Smooth muscle cell (in vitro differentiated cells): ENCODE results near the gene PIH1D1. TPM values are rescaled to one million over a fixed set of nuclear protein-coding genes. Genes with fewer than 3 reads are reported as not detected.

Source experiments
- DNase-seq: peaks from one replicate; lab custom pipeline; 2025; ENCODE audit not compliant: unreplicated experiment; lab: John Stamatoyannopoulos, UW
- H2AFZ ChIP-seq: fragments of 200-600 bp; sonication (generic); 2 replicates; pipeline ENCODE4 v1.6.0; 2016; ENCODE audit warnings: antibody characterized with exemption, low read depth, mild to moderate bottlenecking
- H3F3A ChIP-seq: fragments of 200-600 bp; sonication (generic); 2 replicates; pipeline ENCODE4 v1.6.0; 2017; ENCODE audit warnings: antibody characterized with exemption, low read depth
- H3K27ac ChIP-seq: fragments of 200-600 bp; sonication (generic); 2 replicates; pipeline ENCODE4 v1.5.1; 2016; ENCODE audit warnings: low read depth, mild to moderate bottlenecking
- H3K27me3 ChIP-seq: fragments of 200-600 bp; sonication (generic); 2 replicates; pipeline ENCODE4 v1.6.1; 2016; ENCODE audit warnings: low read depth, mild to moderate bottlenecking
- H3K36me3 ChIP-seq: fragments of 200-600 bp; sonication (generic); 2 replicates; pipeline ENCODE4 v1.5.1; 2016; ENCODE audit warnings: low read depth
- H3K4me1 ChIP-seq: fragments of 200-600 bp; sonication (generic); 2 replicates; pipeline ENCODE4 v1.5.1; 2016; ENCODE audit warnings: low read depth
- H3K4me2 ChIP-seq: fragments of 200-600 bp; sonication (generic); 2 replicates; pipeline ENCODE4 v1.6.0; 2016; ENCODE audit warnings: mild to moderate bottlenecking
- H3K4me3 ChIP-seq: fragments of 200-600 bp; sonication (generic); 2 replicates; pipeline ENCODE4 v1.5.1; 2016; ENCODE audit warnings: mild to moderate bottlenecking
- H3K79me2 ChIP-seq: fragments of 200-600 bp; sonication (generic); 2 replicates; pipeline ENCODE4 v1.6.0; 2016; ENCODE audit warnings: low read depth, mild to moderate bottlenecking
- H3K9ac ChIP-seq: fragments of 200-600 bp; sonication (generic); 2 replicates; pipeline ENCODE4 v1.6.0; 2016; ENCODE audit warnings: low read depth
- H3K9me3 ChIP-seq: fragments of 200-600 bp; sonication (generic); replicated peaks from 2 replicates; pipeline ENCODE4 v1.5.1; 2016; ENCODE audit warnings: low read depth
- H4K20me1 ChIP-seq: fragments of 200-600 bp; sonication (generic); 2 replicates; pipeline ENCODE4 v1.6.0; 2016; ENCODE audit warnings: low read depth
- CTCF ChIP-seq: fragments of 200-600 bp; sonication (generic); IDR thresholded peaks from 2 replicates; pipeline ENCODE4 v1.5.1; 2017; ENCODE audit warnings: borderline replicate concordance, mild to moderate bottlenecking, antibody characterized with exemption; ENCODE audit not compliant: insufficient read depth, poor library complexity, severe bottlenecking
- WGBS: methylation state at CpG from one replicate; pipeline ENCODE4 v1.1.7; 2016; ENCODE audit warnings: low lambda C conversion rate; 5-methylcytosine and 5-hydroxymethylcytosine counted together
- polyA plus RNA-seq: library from polyadenylated mRNA; unstranded; fragments of >200 nt; fragmentation: Nextera tagmentation; extraction: Ambion mirVana; gene quantifications from 2 replicates; pipeline ENCODE4 v1.2.1, GENCODE V29; 2016
- total RNA-seq: library from RNA; depleted of rRNA; stranded (reverse); fragments of >200 nt; gene quantifications from 2 replicates; pipeline ENCODE4 v1.2.3, GENCODE V29; 2014

Gene PIH1D1
- total and polyA plus RNA-seq, 2 experiments from 2014 or later = 77.1 to 89.8 TPM

- no peaks in the 10 kb centered on the region for H4K20me1 ChIP-seq
- H3K27ac ChIP-seq = peak overlapping the region; percentile 95
- TF ChIP-seq CTCF = no peak
- peak overlapping the region; percentile 93 for H3K4me2 ChIP-seq
- no peaks in the 10 kb centered on the region for H3K79me2 ChIP-seq
- H3K4me1 ChIP-seq = peaks cover 13% of the 10 kb centered on the region
- no peaks in the 10 kb centered on the region for H3K9me3 ChIP-seq
- peak overlapping the region; percentile 6 for H2AFZ ChIP-seq
- no peaks in the 10 kb centered on the region for H3K27me3 ChIP-seq
- no peak for DNase-seq
- WGBS = 50% methylated on average over 10 of the region's 10 CpGs
- peak overlapping the region; percentile 63 for H3K4me3 ChIP-seq
- H3K36me3 ChIP-seq = no peaks in the 10 kb centered on the region
- peak overlapping the region; percentile 95 for H3K9ac ChIP-seq
- H3F3A ChIP-seq = no peaks in the 10 kb centered on the region
Observed at GRCh38 chr19:49453757-49454240, 2.2 kb upstream of the PIH1D1 start.

- H3K4me2 ChIP-seq = peak within 1 kb of the TSS; percentile 93
- no peaks in the 10 kb centered on the region for H3K9me3 ChIP-seq
- peak within 1 kb of the TSS; percentile 36 for H2AFZ ChIP-seq
- peaks cover 13% of the 10 kb centered on the region for H3K4me1 ChIP-seq
- H3K4me3 ChIP-seq = peak within 1 kb of the TSS; percentile 86
- peak within 1 kb of the TSS; percentile 95 for H3K9ac ChIP-seq
- peak; percentile 100 for DNase-seq
- peak within 1 kb of the TSS; percentile 95 for H3K27ac ChIP-seq
- 1% methylated on average over 65 of the region's 66 CpGs for WGBS
- TF ChIP-seq CTCF = no peak
- no peaks in the 10 kb centered on the region for H3K79me2 ChIP-seq
- no peaks in the 10 kb centered on the region for H4K20me1 ChIP-seq
- no peaks in the 10 kb centered on the region for H3F3A ChIP-seq
- H3K27me3 ChIP-seq = no peaks in the 10 kb centered on the region
- H3K36me3 ChIP-seq = no peaks in the 10 kb centered on the region
Observed at GRCh38 chr19:49453013-49453756, 1.6 kb upstream of the PIH1D1 start, which contains the start of gene ALDH16A1. ALDH16A1 (plus strand) TSS chr19:49453225; CDS start chr19:49453332, 107 bp downstream.

GRCh38 chr19:49450405-49450804 is 1.2 kb downstream of the PIH1D1 start:
- no peaks in the 10 kb centered on the region for H3K9me3 ChIP-seq
- DNase-seq = no peak
- H3K4me3 ChIP-seq = peak overlapping the region; percentile 86
- peaks cover 13% of the 10 kb centered on the region for H3K4me1 ChIP-seq
- no peak for TF ChIP-seq CTCF
- H3K27me3 ChIP-seq = no peaks in the 10 kb centered on the region
- H3K27ac ChIP-seq = no peak overlapping the region
- H3K36me3 ChIP-seq = no peaks in the 10 kb centered on the region
- H4K20me1 ChIP-seq = no peaks in the 10 kb centered on the region
- peak overlapping the region; percentile 93 for H3K4me2 ChIP-seq
- H3K9ac ChIP-seq = peak overlapping the region; percentile 87
- no peaks in the 10 kb centered on the region for H3F3A ChIP-seq
- WGBS = 92% methylated on average over 7 of the region's 7 CpGs
- no peak overlapping the region for H2AFZ ChIP-seq
- no peaks in the 10 kb centered on the region for H3K79me2 ChIP-seq
